ENCODE results near the gene TSPAN33. TPM values are rescaled to one million over a fixed set of nuclear protein-coding genes. Genes with fewer than 3 reads are reported as not detected.
A peak's percentile ranks its signal among the peaks of the same experiment; 100 is the strongest.

The TSPAN33 gene
- total RNA-seq, 1 donor from 2014 or later = 6.6 TPM

DNA sequence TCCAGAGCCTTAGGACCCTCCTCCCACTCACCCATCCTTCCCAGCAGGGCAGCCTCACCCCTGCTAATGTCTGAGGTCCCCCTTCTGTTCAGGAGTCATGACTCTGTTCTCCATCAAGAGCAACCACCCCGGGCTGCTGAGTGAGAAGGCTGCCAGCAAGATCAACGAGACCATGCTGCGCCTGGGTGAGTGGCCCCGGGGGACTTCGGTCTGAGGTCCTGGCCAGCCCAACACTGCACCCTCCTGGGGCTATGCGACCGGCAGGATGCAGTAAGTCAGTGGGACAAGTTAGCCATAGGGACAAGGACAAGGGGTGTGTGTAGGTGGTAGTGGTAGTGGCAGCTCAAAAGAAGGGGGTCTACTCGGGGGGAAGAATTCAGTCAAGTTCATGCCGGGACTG is 64.2 kb downstream of the TSPAN33 start:
- Mint-ChIP-seq H3K36me3 (ENCODE audit: unreplicated experiment) (peaks cover under 1% of the 10 kb centered on the region), H3K4me1 (ENCODE audit: low read depth, unreplicated experiment) (no peaks in the 10 kb centered on the region), H3K4me3 (ENCODE audit: unreplicated experiment) (no peak overlapping the region), H3K27me3 (ENCODE audit: unreplicated experiment) (peaks cover 5% of the 10 kb centered on the region), H3K9me3 (ENCODE audit: unreplicated experiment) (peaks cover 2% of the 10 kb centered on the region), H3K27ac (ENCODE audit: unreplicated experiment) (no peak overlapping the region)
- TF ChIP-seq, protein P1, sequence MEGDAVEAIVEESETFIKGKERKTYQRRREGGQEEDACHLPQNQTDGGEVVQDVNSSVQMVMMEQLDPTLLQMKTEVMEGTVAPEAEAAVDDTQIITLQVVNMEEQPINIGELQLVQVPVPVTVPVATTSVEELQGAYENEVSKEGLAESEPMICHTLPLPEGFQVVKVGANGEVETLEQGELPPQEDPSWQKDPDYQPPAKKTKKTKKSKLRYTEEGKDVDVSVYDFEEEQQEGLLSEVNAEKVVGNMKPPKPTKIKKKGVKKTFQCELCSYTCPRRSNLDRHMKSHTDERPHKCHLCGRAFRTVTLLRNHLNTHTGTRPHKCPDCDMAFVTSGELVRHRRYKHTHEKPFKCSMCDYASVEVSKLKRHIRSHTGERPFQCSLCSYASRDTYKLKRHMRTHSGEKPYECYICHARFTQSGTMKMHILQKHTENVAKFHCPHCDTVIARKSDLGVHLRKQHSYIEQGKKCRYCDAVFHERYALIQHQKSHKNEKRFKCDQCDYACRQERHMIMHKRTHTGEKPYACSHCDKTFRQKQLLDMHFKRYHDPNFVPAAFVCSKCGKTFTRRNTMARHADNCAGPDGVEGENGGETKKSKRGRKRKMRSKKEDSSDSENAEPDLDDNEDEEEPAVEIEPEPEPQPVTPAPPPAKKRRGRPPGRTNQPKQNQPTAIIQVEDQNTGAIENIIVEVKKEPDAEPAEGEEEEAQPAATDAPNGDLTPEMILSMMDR (IDR thresholded peaks at IDR 0.05; ENCODE audit: partially characterized antibody, unreplicated experiment) = no peak
- no peak for DNase-seq

DNA sequence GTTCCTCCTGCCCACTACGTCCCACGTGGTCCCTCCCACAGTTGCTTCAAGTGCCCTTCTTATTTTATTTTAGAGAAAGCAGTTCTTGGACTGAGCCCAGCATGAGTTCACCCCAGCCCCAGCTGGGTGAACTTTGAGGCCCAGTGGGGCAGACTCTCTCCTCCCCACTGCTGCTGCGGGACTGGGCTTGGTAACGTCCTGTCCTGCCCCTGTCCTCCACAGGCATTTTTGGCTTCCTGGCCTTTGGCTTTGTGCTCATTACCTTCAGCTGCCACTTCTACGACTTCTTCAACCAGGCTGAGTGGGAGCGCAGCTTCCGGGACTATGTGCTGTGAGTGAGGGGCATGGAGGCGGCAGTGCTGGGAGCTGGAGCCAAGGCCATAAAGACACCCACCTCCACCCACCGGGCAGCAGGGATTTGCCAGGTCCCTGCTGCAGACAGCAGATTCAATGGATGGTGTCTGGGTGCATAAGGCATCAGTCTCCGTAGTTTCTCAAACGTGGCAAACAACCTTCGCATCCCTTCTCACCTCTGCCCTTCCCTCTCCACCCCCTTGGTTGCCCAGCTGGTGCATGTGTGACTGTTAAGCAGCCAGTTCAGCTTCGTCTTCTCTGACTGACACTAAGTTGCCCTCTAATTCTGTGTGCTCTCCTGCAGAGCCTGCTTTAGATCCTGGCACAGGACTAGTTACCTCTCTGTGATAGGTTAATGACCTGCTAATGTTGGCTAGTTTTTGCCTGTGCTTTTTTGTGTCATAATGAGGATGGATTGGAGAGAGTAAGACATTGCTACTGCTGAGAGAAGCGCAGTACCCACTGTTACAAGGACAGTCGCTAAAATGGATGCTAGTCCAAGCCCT is 64.8 kb downstream of the TSPAN33 start:
- H3K27ac Mint-ChIP-seq (ENCODE audit: unreplicated experiment) = no peak overlapping the region
- TF ChIP-seq, protein P1 (IDR thresholded peaks at IDR 0.05; ENCODE audit: partially characterized antibody, unreplicated experiment) = no peak
- no peak for DNase-seq
- peaks cover 5% of the 10 kb centered on the region for H3K27me3 Mint-ChIP-seq (ENCODE audit: unreplicated experiment)
- peaks cover 4% of the 10 kb centered on the region for H3K36me3 Mint-ChIP-seq (ENCODE audit: unreplicated experiment)
- no peak overlapping the region for H3K4me3 Mint-ChIP-seq (ENCODE audit: unreplicated experiment)
- peaks cover 2% of the 10 kb centered on the region for H3K9me3 Mint-ChIP-seq (ENCODE audit: unreplicated experiment)
- no peaks in the 10 kb centered on the region for H3K4me1 Mint-ChIP-seq (ENCODE audit: low read depth, unreplicated experiment)

DNA sequence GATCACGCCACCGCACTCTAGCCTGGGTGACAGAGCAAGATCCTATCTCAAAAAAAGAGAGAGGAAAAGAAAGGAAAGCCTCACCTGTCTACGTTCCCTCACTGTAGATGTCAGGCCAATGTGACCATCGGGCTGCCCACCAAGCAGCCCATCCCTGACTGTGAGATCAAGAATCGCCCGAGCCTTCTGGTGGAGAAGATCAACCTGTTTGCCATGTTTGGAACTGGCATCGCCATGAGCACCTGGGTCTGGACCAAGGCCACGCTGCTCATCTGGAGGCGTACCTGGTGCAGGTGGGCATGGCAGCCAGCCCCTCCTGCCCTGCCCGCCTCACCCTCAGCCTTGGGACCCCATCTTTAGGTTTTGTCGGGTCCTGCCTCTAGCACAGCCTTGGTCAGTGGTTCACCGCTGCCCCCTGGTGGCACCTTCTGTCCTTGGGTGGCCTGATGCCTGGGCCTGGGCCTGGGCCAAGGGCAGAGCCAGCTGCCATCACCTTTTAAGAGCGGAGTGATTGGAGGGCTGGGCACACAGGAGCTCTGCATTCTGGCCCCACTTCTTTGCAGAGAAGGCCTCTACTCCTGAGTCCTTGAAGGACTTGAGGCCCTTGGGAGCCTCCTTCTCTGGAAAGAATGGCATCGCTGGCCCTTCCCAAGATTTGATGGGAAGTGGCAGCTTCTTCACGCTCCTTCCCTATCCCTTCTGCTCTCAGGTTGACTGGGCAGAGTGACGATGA is 65.9 kb downstream of the TSPAN33 start:
- Mint-ChIP-seq H3K36me3 (ENCODE audit: unreplicated experiment) (peaks cover 4% of the 10 kb centered on the region), H3K27ac (ENCODE audit: unreplicated experiment) (no peak overlapping the region), H3K4me1 (ENCODE audit: low read depth, unreplicated experiment) (no peaks in the 10 kb centered on the region), H3K4me3 (ENCODE audit: unreplicated experiment) (no peak overlapping the region), H3K27me3 (ENCODE audit: unreplicated experiment) (peaks cover 5% of the 10 kb centered on the region), H3K9me3 (ENCODE audit: unreplicated experiment) (peaks cover 2% of the 10 kb centered on the region)
- peak; percentile 91 for DNase-seq
- TF ChIP-seq, protein P1 (IDR thresholded peaks at IDR 0.05; ENCODE audit: partially characterized antibody, unreplicated experiment) = peak; percentile 85

DNA sequence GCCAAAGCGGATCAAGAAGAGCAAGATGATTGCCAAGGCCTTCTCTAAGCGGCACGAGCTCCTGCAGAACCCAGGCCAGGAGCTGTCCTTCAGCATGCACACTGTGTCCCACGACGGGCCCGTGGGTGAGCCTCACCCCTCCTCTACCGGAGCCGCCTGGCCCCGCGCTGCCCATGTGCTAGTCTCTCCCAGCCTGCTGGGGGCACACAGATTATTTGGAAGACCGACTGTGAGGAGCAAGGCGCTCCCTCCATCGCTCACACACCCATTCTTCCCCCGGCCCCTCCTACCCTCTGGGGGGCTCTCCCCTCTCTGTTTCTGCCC is 66.4 kb downstream of the TSPAN33 start:
- no peak for DNase-seq
- H3K4me1 Mint-ChIP-seq (ENCODE audit: low read depth, unreplicated experiment) = no peaks in the 10 kb centered on the region
- no peak overlapping the region for H3K27ac Mint-ChIP-seq (ENCODE audit: unreplicated experiment)
- H3K4me3 Mint-ChIP-seq (ENCODE audit: unreplicated experiment) = no peak overlapping the region
- H3K27me3 Mint-ChIP-seq (ENCODE audit: unreplicated experiment) = peaks cover 5% of the 10 kb centered on the region
- TF ChIP-seq, protein P1 (IDR thresholded peaks at IDR 0.05; ENCODE audit: partially characterized antibody, unreplicated experiment) = no peak
- H3K36me3 Mint-ChIP-seq (ENCODE audit: unreplicated experiment) = peaks cover 4% of the 10 kb centered on the region
- H3K9me3 Mint-ChIP-seq (ENCODE audit: unreplicated experiment) = peaks cover 2% of the 10 kb centered on the region

DNA sequence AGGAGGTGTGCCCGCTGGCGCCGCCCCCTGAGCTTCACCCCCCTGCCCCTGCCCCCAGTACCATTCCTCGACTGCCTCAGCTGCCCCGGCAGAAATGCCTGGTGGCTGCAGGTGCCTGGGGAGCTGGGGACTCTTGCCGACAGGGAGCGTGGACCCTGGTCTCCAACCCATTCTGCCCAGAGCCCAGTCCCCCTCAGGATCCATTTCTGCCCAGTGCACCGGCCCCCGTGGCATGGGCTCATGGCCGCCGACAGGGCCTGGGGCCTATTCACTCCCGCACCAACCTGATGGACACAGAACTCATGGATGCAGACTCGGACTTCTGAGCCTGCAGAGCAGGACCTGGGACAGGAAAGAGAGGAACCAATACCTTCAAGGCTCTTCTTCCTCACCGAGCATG is 67.6 kb downstream of the TSPAN33 start:
- Mint-ChIP-seq H3K27me3 (ENCODE audit: unreplicated experiment) (peaks cover 5% of the 10 kb centered on the region), H3K36me3 (ENCODE audit: unreplicated experiment) (peaks cover 4% of the 10 kb centered on the region), H3K9me3 (ENCODE audit: unreplicated experiment) (peaks cover 3% of the 10 kb centered on the region), H3K27ac (ENCODE audit: unreplicated experiment) (no peak overlapping the region), H3K4me3 (ENCODE audit: unreplicated experiment) (no peak overlapping the region), H3K4me1 (ENCODE audit: low read depth, unreplicated experiment) (peaks cover 2% of the 10 kb centered on the region)
- TF ChIP-seq, protein P1 (IDR thresholded peaks at IDR 0.05; ENCODE audit: partially characterized antibody, unreplicated experiment) = no peak
- DNase-seq = no peak
